Measurements from ENCODE around the gene MXRA5. TPM values are rescaled to one million over a fixed set of nuclear protein-coding genes. Genes with fewer than 3 reads are reported as not detected.

Gene MXRA5
- total RNA-seq, 1 experiment from 2014 or later = 2.8 TPM

DNA sequence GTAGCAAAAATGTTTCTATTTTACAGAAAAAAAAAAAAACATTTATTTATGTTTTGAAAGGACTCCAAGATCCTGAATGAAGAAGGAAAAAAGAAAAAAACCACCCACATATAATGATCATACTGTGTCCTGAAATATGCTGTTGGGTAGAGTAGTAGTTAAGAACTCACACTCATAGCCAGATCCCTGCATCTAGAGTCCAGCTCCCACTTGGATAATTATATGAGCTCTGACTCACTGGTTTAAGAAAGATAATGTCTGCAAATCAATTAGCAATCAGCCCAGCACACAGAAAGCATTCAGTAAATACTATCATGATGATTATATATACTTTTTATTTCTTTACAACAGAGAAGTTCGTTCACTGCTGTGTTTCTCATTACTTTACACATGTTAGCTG lies 46.7 kb upstream of the MXRA5 start:
- H3K36me3 Mint-ChIP-seq = no peaks in the 10 kb centered on the region
- ChIA-PET POLR2A (no interaction called here), CTCF (no interaction called here)
- no peak for DNase-seq (ENCODE audit: low spot score)
- no peaks in the 10 kb centered on the region for H3K27me3 Mint-ChIP-seq (ENCODE audit: low read depth)
- TF ChIP-seq, protein P1, sequence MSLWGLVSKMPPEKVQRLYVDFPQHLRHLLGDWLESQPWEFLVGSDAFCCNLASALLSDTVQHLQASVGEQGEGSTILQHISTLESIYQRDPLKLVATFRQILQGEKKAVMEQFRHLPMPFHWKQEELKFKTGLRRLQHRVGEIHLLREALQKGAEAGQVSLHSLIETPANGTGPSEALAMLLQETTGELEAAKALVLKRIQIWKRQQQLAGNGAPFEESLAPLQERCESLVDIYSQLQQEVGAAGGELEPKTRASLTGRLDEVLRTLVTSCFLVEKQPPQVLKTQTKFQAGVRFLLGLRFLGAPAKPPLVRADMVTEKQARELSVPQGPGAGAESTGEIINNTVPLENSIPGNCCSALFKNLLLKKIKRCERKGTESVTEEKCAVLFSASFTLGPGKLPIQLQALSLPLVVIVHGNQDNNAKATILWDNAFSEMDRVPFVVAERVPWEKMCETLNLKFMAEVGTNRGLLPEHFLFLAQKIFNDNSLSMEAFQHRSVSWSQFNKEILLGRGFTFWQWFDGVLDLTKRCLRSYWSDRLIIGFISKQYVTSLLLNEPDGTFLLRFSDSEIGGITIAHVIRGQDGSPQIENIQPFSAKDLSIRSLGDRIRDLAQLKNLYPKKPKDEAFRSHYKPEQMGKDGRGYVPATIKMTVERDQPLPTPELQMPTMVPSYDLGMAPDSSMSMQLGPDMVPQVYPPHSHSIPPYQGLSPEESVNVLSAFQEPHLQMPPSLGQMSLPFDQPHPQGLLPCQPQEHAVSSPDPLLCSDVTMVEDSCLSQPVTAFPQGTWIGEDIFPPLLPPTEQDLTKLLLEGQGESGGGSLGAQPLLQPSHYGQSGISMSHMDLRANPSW (CRISPR knock-in tag; conservative IDR thresholded peaks at IDR 0.05; ENCODE audit: low read depth) = no peak
- no peak for TF ChIP-seq RORB (CRISPR knock-in tag; IDR thresholded peaks at IDR 0.05)
- TF ChIP-seq TP53 (CRISPR knock-in tag; IDR thresholded peaks at IDR 0.05) = no peak
- no peak for TF ChIP-seq ZNF317 (CRISPR knock-in tag; IDR thresholded peaks at IDR 0.05; ENCODE audit: borderline replicate concordance, low read depth)
- TF ChIP-seq, protein P2, sequence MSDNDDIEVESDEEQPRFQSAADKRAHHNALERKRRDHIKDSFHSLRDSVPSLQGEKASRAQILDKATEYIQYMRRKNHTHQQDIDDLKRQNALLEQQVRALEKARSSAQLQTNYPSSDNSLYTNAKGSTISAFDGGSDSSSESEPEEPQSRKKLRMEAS (CRISPR knock-in tag; IDR thresholded peaks at IDR 0.05) = no peak
- TF ChIP-seq TEAD1 (CRISPR knock-in tag; IDR thresholded peaks at IDR 0.05) = no peak
- no peak for TF ChIP-seq SOX15 (CRISPR knock-in tag; IDR thresholded peaks at IDR 0.05)
- no peak for TF ChIP-seq FOXK1 (CRISPR knock-in tag; IDR thresholded peaks at IDR 0.05)
- TF ChIP-seq ATF1 (CRISPR knock-in tag; IDR thresholded peaks at IDR 0.05) = no peak
- TF ChIP-seq, protein P3, sequence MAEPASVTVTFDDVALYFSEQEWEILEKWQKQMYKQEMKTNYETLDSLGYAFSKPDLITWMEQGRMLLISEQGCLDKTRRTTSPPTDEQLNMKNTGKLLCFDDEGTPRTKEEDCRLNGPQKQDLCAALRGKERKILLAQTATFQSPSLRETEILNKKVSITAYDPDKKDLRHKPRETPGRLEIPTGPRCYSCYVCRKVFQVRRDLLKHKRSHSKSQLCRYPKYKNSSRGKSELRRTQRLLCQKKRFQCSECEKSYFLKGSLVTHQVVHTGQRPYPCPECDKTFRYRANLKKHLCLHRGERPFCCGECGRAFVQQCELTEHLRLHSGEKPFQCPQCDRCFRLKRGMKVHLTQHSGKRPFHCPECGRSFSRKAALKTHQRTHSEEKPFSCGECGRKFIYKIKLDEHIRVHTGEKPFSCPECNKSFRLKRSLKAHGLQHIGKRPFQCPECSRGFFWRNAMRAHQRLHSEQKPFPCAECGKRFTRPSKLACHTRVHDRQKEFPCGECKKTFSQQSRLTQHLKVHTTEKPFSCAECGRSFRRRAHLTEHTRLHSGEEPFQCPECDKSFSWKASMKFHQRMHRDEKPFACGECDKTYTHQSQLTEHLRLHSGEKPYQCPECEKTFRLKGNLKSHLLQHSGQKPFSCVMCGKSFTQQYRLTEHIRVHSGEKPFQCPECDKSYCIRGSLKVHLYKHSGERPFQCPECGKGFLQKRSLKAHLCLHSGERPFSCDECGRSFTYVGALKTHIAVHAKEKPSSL (CRISPR knock-in tag; conservative IDR thresholded peaks at IDR 0.05) = no peak
- TF ChIP-seq NFYB (CRISPR knock-in tag; conservative IDR thresholded peaks at IDR 0.05; ENCODE audit: low read depth) = no peak
- H3K4me3 Mint-ChIP-seq = no peak overlapping the region
- H3K4me1 Mint-ChIP-seq = no peaks in the 10 kb centered on the region
- no peak overlapping the region for H3K27ac Mint-ChIP-seq
- no peak for ATAC-seq
- no peaks in the 10 kb centered on the region for H3K9me3 Mint-ChIP-seq

- H3K36me3 Mint-ChIP-seq = no peaks in the 10 kb centered on the region
- no peaks in the 10 kb centered on the region for H3K4me1 Mint-ChIP-seq
- no peak for TF ChIP-seq FOXK1 (CRISPR knock-in tag; IDR thresholded peaks at IDR 0.05)
- TF ChIP-seq, protein P4, sequence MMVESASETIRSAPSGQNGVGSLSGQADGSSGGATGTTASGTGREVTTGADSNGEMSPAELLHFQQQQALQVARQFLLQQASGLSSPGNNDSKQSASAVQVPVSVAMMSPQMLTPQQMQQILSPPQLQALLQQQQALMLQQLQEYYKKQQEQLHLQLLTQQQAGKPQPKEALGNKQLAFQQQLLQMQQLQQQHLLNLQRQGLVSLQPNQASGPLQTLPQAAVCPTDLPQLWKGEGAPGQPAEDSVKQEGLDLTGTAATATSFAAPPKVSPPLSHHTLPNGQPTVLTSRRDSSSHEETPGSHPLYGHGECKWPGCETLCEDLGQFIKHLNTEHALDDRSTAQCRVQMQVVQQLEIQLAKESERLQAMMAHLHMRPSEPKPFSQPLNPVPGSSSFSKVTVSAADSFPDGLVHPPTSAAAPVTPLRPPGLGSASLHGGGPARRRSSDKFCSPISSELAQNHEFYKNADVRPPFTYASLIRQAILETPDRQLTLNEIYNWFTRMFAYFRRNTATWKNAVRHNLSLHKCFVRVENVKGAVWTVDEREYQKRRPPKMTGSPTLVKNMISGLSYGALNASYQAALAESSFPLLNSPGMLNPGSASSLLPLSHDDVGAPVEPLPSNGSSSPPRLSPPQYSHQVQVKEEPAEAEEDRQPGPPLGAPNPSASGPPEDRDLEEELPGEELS (CRISPR knock-in tag; IDR thresholded peaks at IDR 0.05) = no peak
- peaks cover 4% of the 10 kb centered on the region; the same call in 1 of the 2 replicates for H3K9me3 Mint-ChIP-seq
- ChIA-PET POLR2A (no interaction called here), CTCF (no interaction called here)
- DNase-seq (ENCODE audit: low spot score) = no peak
- no peaks in the 10 kb centered on the region for H3K27me3 Mint-ChIP-seq (ENCODE audit: low read depth)
- H3K4me3 Mint-ChIP-seq = no peak overlapping the region
- ATAC-seq = no peak
- H3K27ac Mint-ChIP-seq = no peak overlapping the region
Measured at GRCh38 chrX:3388457-3388856, 42.0 kb upstream of the MXRA5 start.

- no peaks in the 10 kb centered on the region for H3K4me1 Mint-ChIP-seq
- H3K27me3 Mint-ChIP-seq (ENCODE audit: low read depth) = no peaks in the 10 kb centered on the region
- H3K9me3 Mint-ChIP-seq = peaks cover 4% of the 10 kb centered on the region; the same call in 1 of the 2 replicates
- H3K36me3 Mint-ChIP-seq = no peaks in the 10 kb centered on the region
- no peak overlapping the region for H3K4me3 Mint-ChIP-seq
- ChIA-PET POLR2A (no interaction called here), CTCF (no interaction called here)
- no peak overlapping the region for H3K27ac Mint-ChIP-seq
- no peak for DNase-seq (ENCODE audit: low spot score)
- no peak for ATAC-seq
- TF ChIP-seq NR2C2 (CRISPR knock-in tag; IDR thresholded peaks at IDR 0.05) = no peak
- no peak for TF ChIP-seq EMX1 (CRISPR knock-in tag; IDR thresholded peaks at IDR 0.05)
- no peak for TF ChIP-seq ELF4 (CRISPR knock-in tag; IDR thresholded peaks at IDR 0.05; ENCODE audit: low read depth)
- TF ChIP-seq, protein P5, sequence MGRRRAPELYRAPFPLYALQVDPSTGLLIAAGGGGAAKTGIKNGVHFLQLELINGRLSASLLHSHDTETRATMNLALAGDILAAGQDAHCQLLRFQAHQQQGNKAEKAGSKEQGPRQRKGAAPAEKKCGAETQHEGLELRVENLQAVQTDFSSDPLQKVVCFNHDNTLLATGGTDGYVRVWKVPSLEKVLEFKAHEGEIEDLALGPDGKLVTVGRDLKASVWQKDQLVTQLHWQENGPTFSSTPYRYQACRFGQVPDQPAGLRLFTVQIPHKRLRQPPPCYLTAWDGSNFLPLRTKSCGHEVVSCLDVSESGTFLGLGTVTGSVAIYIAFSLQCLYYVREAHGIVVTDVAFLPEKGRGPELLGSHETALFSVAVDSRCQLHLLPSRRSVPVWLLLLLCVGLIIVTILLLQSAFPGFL (CRISPR knock-in tag; IDR thresholded peaks at IDR 0.05; ENCODE audit: borderline replicate concordance) = no peak
- no peak for TF ChIP-seq NFE2L1 (CRISPR knock-in tag; IDR thresholded peaks at IDR 0.05)
- TF ChIP-seq, protein P6, sequence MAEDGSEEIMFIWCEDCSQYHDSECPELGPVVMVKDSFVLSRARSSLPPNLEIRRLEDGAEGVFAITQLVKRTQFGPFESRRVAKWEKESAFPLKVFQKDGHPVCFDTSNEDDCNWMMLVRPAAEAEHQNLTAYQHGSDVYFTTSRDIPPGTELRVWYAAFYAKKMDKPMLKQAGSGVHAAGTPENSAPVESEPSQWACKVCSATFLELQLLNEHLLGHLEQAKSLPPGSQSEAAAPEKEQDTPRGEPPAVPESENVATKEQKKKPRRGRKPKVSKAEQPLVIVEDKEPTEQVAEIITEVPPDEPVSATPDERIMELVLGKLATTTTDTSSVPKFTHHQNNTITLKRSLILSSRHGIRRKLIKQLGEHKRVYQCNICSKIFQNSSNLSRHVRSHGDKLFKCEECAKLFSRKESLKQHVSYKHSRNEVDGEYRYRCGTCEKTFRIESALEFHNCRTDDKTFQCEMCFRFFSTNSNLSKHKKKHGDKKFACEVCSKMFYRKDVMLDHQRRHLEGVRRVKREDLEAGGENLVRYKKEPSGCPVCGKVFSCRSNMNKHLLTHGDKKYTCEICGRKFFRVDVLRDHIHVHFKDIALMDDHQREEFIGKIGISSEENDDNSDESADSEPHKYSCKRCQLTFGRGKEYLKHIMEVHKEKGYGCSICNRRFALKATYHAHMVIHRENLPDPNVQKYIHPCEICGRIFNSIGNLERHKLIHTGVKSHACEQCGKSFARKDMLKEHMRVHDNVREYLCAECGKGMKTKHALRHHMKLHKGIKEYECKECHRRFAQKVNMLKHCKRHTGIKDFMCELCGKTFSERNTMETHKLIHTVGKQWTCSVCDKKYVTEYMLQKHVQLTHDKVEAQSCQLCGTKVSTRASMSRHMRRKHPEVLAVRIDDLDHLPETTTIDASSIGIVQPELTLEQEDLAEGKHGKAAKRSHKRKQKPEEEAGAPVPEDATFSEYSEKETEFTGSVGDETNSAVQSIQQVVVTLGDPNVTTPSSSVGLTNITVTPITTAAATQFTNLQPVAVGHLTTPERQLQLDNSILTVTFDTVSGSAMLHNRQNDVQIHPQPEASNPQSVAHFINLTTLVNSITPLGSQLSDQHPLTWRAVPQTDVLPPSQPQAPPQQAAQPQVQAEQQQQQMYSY (CRISPR knock-in tag; IDR thresholded peaks at IDR 0.05) = no peak
- TF ChIP-seq ZNF121 (CRISPR knock-in tag; IDR thresholded peaks at IDR 0.05) = no peak
- TF ChIP-seq ZNF219 (CRISPR knock-in tag; IDR thresholded peaks at IDR 0.05; ENCODE audit: borderline replicate concordance) = no peak
Measured at GRCh38 chrX:3384327-3384726, 37.9 kb upstream of the MXRA5 start.

Data from WTC11 (cell line).